BJ (cell line): ENCODE measurements around the gene NES. TPM values are rescaled to one million over a fixed set of nuclear protein-coding genes. Genes with fewer than 3 reads are reported as not detected.

Source experiments
- CTCF ChIA-PET: fragments of 350-600 bp; formaldehyde crosslinking; extraction: SDS; loops from one replicate; lab custom pipeline; 2021; ENCODE audit warnings: antibody characterized with exemption, inconsistent platforms; lab: Yijun Ruan, JAX
- POLR2A ChIA-PET: fragments of 300-600 bp; sonication (Branson Sonifier 250); formaldehyde crosslinking; extraction: SDS; loops from one replicate; lab custom pipeline; 2021; ENCODE audit warnings: antibody characterized with exemption; lab: Charles Lee
- DNase-seq: peaks from one replicate; pipeline ENCODE4 v3.0.0-alpha.2; 2011; ENCODE audit warnings: low read depth
- H3K27me3 ChIP-seq: 2 replicates; pipeline ENCODE4 v1.6.0; 2011; ENCODE audit warnings: low read length; ENCODE audit not compliant: control insufficient read depth, insufficient read depth
- H3K36me3 ChIP-seq: 2 replicates; pipeline ENCODE4 v1.5.1; 2011; ENCODE audit warnings: low read length; ENCODE audit not compliant: control insufficient read depth, insufficient read depth
- H3K4me3 ChIP-seq: 2 replicates; pipeline ENCODE4 v1.5.1; 2011; ENCODE audit warnings: low read depth, mild to moderate bottlenecking, control low read depth, low read length
- CTCF ChIP-seq: IDR thresholded peaks from 2 replicates; pipeline ENCODE4 v1.5.1; 2011; ENCODE audit warnings: low read depth, mild to moderate bottlenecking, control low read depth, inconsistent platforms, low read length, moderate library complexity; ENCODE audit not compliant: insufficient read depth
- polyA plus RNA-seq: library from polyadenylated mRNA; depleted of rRNA; stranded (reverse); fragments of >200 nt; gene quantifications from 2 replicates; pipeline ENCODE4 v1.2.3, GENCODE V29; 2011

The NES gene
- polyA plus RNA-seq, 1 experiment: 17.5 TPM

- Histone ChIP-seq H3K27me3 (peaks cover 82% of the 10 kb centered on the region), H3K4me3 (no peak overlapping the region), H3K36me3 (no peaks in the 10 kb centered on the region)
- CTCF ChIA-PET: interaction anchor here (0.5 to 4.2 kb wide), 7 partner anchors 12 to 409 kb away, joined by 3 to 27 read pairs (median 5); partner anchors contain the start of gene NES
- TF ChIP-seq CTCF: no peak
- POLR2A ChIA-PET: no interaction called here
- no peak for DNase-seq
Measured at GRCh38 chr1:156644146-156644545, 33.1 kb downstream of the NES start.

- DNase-seq: no peak
- CTCF ChIA-PET: interaction anchor here (0.5 to 4.2 kb wide), 8 partner anchors 12 to 409 kb away, joined by 3 to 27 read pairs (median 6); partner anchors contain the start of gene NES
Measured at GRCh38 chr1:156643778-156644092, 33.5 kb downstream of the NES start.

GRCh38 chr1:156643049-156643777 lies 34.0 kb downstream of the NES start:
- Histone ChIP-seq H3K27me3 (peaks cover 83% of the 10 kb centered on the region), H3K36me3 (no peaks in the 10 kb centered on the region), H3K4me3 (no peak overlapping the region)
- no peak for DNase-seq
- CTCF ChIA-PET: interaction anchor here (0.6 to 4.2 kb wide), 7 partner anchors 13 to 257 kb away, joined by 3 to 27 read pairs (median 5); no protein-coding TSS in a partner anchor
- no peak for TF ChIP-seq CTCF
- POLR2A ChIA-PET: no interaction called here

More at GRCh38 chr1:156643778-156644092, 33.5 kb downstream of the NES start:
- Histone ChIP-seq H3K4me3 (no peak overlapping the region), H3K36me3 (no peaks in the 10 kb centered on the region), H3K27me3 (peaks cover 83% of the 10 kb centered on the region)
- TF ChIP-seq CTCF: no peak
- POLR2A ChIA-PET: no interaction called here

- Histone ChIP-seq H3K4me3 (no peak overlapping the region), H3K36me3 (no peaks in the 10 kb centered on the region), H3K27me3 (peaks cover 81% of the 10 kb centered on the region)
- no peak for TF ChIP-seq CTCF
- CTCF ChIA-PET: interaction anchor here (1.0 to 4.2 kb wide), 6 partner anchors 13 to 257 kb away, joined by 3 to 27 read pairs (median 7); no protein-coding TSS in a partner anchor
- POLR2A ChIA-PET: no interaction called here
- no peak for DNase-seq
Measured at GRCh38 chr1:156642265-156643048, 34.8 kb downstream of the NES start.

GRCh38 chr1:156641761-156642264 lies 35.4 kb downstream of the NES start, which contains the start of gene BCAN:
BCAN (plus strand) TSS chr1:156642117; CDS start chr1:156646055, 3,938 bp downstream.
- no peak for TF ChIP-seq CTCF
- Histone ChIP-seq H3K27me3 (peaks cover 80% of the 10 kb centered on the region), H3K4me3 (no peak within 1 kb of the TSS), H3K36me3 (no peaks in the 10 kb centered on the region)
- ChIA-PET POLR2A (no interaction called here), CTCF (interaction anchor here (0.9 to 4.2 kb wide), 7 partner anchors 14 to 256 kb away, joined by 3 to 27 read pairs (median 4); no protein-coding TSS in a partner anchor)
- no peak for DNase-seq
